GM18870 (cell line): Measurements from ENCODE around the gene DLG2.

ENCODE experiments used
- ATAC-seq: cut with Tn5 transposase; IDR thresholded peaks from one replicate; pipeline ENCODE4 v1.9.1; 2021; ENCODE audit warnings: moderate library complexity; ENCODE audit not compliant: unreplicated experiment

DLG2 gene

GRCh38 chr11:85132851-85133585 lies 494.1 kb downstream of the DLG2 start:
- ATAC-seq, result no peak

- no peak for ATAC-seq
Observed at GRCh38 chr11:85127349-85127748, 499.8 kb downstream of the DLG2 start.

GRCh38 chr11:85123752-85124231 lies 503.4 kb downstream of the DLG2 start:
- peak; percentile 95 for ATAC-seq

- no peak for ATAC-seq
Observed at GRCh38 chr11:85118151-85118550, 509.0 kb downstream of the DLG2 start.

- ATAC-seq, result no peak
Observed at GRCh38 chr11:85115798-85116197, 511.3 kb downstream of the DLG2 start.

- no peak for ATAC-seq
Observed at GRCh38 chr11:85114786-85115185, 512.4 kb downstream of the DLG2 start.

- ATAC-seq, result peak; percentile 98
Observed at GRCh38 chr11:85110246-85110645, 516.9 kb downstream of the DLG2 start.

- ATAC-seq, result peak; percentile 72
Observed at GRCh38 chr11:85109141-85109540, 518.0 kb downstream of the DLG2 start.

- no peak for ATAC-seq
Observed at GRCh38 chr11:85105868-85106267, 521.3 kb downstream of the DLG2 start.

- ATAC-seq, result no peak
Observed at GRCh38 chr11:85099522-85099921, 527.6 kb downstream of the DLG2 start.

GRCh38 chr11:85098996-85099395 lies 528.1 kb downstream of the DLG2 start:
- no peak for ATAC-seq

- ATAC-seq, result peak; percentile 67
Observed at GRCh38 chr11:85096939-85097338, 530.2 kb downstream of the DLG2 start.

GRCh38 chr11:85095239-85095638 lies 531.9 kb downstream of the DLG2 start:
- no peak for ATAC-seq

- no peak for ATAC-seq
Observed at GRCh38 chr11:85094795-85095194, 532.3 kb downstream of the DLG2 start.

GRCh38 chr11:85089654-85090053 lies 537.5 kb downstream of the DLG2 start:
- ATAC-seq, result no peak

- no peak for ATAC-seq
Observed at GRCh38 chr11:85088286-85088685, 538.9 kb downstream of the DLG2 start.

- no peak for ATAC-seq
Observed at GRCh38 chr11:85086504-85087284, 540.5 kb downstream of the DLG2 start.

GRCh38 chr11:85076535-85077330 lies 550.4 kb downstream of the DLG2 start:
- no peak for ATAC-seq

- peak; percentile 100 for ATAC-seq
Observed at GRCh38 chr11:85062659-85063058, 564.5 kb downstream of the DLG2 start.

GRCh38 chr11:85052636-85053035 lies 574.5 kb downstream of the DLG2 start:
- ATAC-seq, result no peak

GRCh38 chr11:85048801-85049200 lies 578.3 kb downstream of the DLG2 start:
- no peak for ATAC-seq
